Ramos (cell line): ENCODE data around the gene GRN.

Source experiments
- in situ Hi-C: fragments of 300-500 bp; cut with MboI; formaldehyde crosslinking; loops from one replicate; pipeline ENCODE4 v1.14.3; 2022; ENCODE audit warnings: low sequenced_read_pairs; ENCODE audit not compliant: unreplicated experiment

The GRN gene

DNA sequence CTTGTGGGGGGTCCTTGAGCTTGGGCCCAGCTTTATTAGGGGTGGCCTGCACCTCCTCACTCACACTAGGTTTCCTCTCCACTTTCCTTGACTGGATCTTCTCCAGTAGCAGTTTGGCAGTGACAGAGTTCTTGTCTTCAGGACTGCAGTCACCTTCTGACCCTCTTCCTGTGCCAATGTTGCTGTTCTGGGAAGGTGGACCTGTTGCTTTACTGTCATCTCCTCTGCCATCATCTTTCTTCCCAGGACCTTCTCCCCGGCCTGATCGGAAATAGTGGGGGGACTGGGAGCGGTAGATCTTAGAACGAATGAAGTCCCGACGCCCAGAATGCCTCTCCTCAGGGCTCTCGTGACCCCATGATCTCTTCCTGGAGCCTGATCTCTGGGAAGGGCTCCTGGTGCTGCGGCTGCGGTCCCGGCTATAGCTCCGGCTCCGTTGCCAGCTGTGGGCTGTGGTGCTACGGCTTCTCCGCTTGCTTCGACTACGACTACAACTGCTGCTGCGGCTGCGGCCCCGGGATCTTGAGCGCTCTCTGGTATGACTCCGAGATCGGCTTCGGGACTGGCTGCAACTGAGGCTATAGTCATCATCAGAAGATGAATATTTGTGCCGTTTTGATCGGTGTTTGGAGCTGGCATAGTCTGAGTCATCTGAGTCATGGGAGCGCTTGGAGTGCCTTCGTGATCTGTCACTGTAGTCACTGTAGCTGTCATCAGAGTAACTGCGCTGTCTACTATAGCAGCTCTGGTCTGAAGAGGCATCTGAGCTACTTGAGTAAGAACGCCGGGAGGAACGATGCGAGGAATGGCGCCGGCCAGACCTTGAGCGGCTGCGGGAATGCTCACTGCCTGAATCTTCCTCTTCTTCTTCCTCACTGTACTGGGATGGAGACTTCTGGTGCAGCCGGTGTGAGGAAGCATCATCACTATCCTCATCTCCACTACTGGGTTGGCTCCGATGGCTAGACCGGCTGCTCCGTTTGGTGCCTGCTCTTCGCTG is 53.9 kb downstream of the GRN start:
- in situ Hi-C loops, result no loop called here

DNA sequence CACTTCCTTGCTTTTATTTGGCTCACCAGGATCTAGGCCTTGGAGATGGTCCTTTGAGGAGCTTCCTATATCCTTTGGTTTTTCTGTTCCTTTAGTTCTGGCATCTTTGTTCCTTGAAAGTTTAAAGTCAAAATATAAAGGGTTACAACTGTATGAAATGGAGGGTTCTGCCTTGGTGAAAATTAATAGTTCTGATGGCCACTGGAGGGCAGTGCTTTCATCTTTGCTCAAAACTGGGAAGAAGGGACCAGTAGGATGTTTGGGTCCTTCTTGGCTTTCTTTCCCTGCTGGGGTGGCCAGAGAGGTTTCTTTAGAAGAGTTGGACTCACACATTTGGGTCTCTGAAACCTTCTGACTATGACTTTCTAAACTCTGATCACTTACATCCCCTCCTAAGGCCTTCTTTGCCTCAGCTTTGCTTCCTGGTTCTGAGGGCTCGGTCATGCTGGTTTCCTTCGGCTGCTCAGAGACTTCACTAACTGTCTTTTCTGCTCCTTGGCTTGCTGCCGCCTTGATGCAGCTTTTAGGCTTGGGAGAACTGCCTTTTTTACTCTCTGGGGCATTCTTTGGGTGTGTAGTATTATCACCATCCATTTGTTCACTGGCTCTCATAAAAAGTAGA is 55.2 kb downstream of the GRN start:
- in situ Hi-C loops, result no loop called here
